ENCODE results near the gene DPYD.
"Not testable (repeated sequence)": the region's sequence is repeated elsewhere in the genome, so short reads cannot be mapped to it uniquely, and the experiment has no call there.

Gene DPYD

GRCh38 chr1:97378596-97378995, 542.2 kb downstream of the DPYD start:
- Mint-ChIP-seq H3K4me1 (no peaks in the 10 kb centered on the region), H3K27me3 (no peaks in the 10 kb centered on the region), H3K9me3 (no peaks in the 10 kb centered on the region), H3K4me3 (no peak overlapping the region), H3K36me3 (no peaks in the 10 kb centered on the region), H3K27ac (no peak overlapping the region)
- DNase-seq (ENCODE audit: low spot score in 2 of 2) (no peak), ATAC-seq (ENCODE audit: low read depth) (no peak)

- Mint-ChIP-seq H3K4me1 (no peaks in the 10 kb centered on the region), H3K27ac (no peak overlapping the region)
- no peak for DNase-seq (ENCODE audit: low spot score in 2 of 2)
Measured at GRCh38 chr1:97377432-97378034, 543.3 kb downstream of the DPYD start.

GRCh38 chr1:97373000-97373399, 547.8 kb downstream of the DPYD start:
- peaks cover 2% of the 10 kb centered on the region for H3K36me3 Mint-ChIP-seq
- no peak overlapping the region for H3K4me3 Mint-ChIP-seq
- no peak overlapping the region for H3K27ac Mint-ChIP-seq
- no peak for ATAC-seq (ENCODE audit: low read depth)
- DNase-seq (ENCODE audit: low spot score in 2 of 2): no peak
- H3K27me3 Mint-ChIP-seq: no peaks in the 10 kb centered on the region
- H3K4me1 Mint-ChIP-seq: no peaks in the 10 kb centered on the region
- H3K9me3 Mint-ChIP-seq: no peaks in the 10 kb centered on the region

More at GRCh38 chr1:97377432-97378034, 543.3 kb downstream of the DPYD start:
- no peaks in the 10 kb centered on the region for H3K36me3 Mint-ChIP-seq
- no peak overlapping the region for H3K4me3 Mint-ChIP-seq
- no peaks in the 10 kb centered on the region for H3K27me3 Mint-ChIP-seq
- no peaks in the 10 kb centered on the region for H3K9me3 Mint-ChIP-seq
- ATAC-seq (ENCODE audit: low read depth): no peak

- ATAC-seq (ENCODE audit: low read depth) (no peak), DNase-seq (ENCODE audit: low spot score in 2 of 2) (no peak)
- Mint-ChIP-seq H3K27me3 (no peaks in the 10 kb centered on the region), H3K36me3 (peaks cover 2% of the 10 kb centered on the region), H3K4me1 (no peaks in the 10 kb centered on the region), H3K9me3 (no peaks in the 10 kb centered on the region), H3K4me3 (no peak overlapping the region), H3K27ac (no peak overlapping the region)
Measured at GRCh38 chr1:97372531-97372930, 548.3 kb downstream of the DPYD start.

GRCh38 chr1:97368296-97368695, 552.5 kb downstream of the DPYD start:
- Mint-ChIP-seq H3K27me3 (no peaks in the 10 kb centered on the region), H3K4me3 (no peak overlapping the region), H3K36me3 (peaks cover 2% of the 10 kb centered on the region), H3K27ac (no peak overlapping the region), H3K9me3 (no peaks in the 10 kb centered on the region), H3K4me1 (no peaks in the 10 kb centered on the region)
- no peak for ATAC-seq (ENCODE audit: low read depth)
- DNase-seq (ENCODE audit: low spot score in 2 of 2): no peak

GRCh38 chr1:97366984-97367383, 553.9 kb downstream of the DPYD start:
- DNase-seq (ENCODE audit: low spot score in 2 of 2): no peak
- H3K4me1 Mint-ChIP-seq: no peaks in the 10 kb centered on the region
- peaks cover 2% of the 10 kb centered on the region for H3K36me3 Mint-ChIP-seq
- no peak overlapping the region for H3K4me3 Mint-ChIP-seq
- no peak overlapping the region for H3K27ac Mint-ChIP-seq
- no peak for ATAC-seq (ENCODE audit: low read depth)
- H3K9me3 Mint-ChIP-seq: no peaks in the 10 kb centered on the region
- H3K27me3 Mint-ChIP-seq: no peaks in the 10 kb centered on the region

GRCh38 chr1:97365026-97365425, 555.8 kb downstream of the DPYD start:
- H3K36me3 Mint-ChIP-seq: peaks cover 4% of the 10 kb centered on the region
- peaks cover 1% of the 10 kb centered on the region for H3K9me3 Mint-ChIP-seq
- H3K4me1 Mint-ChIP-seq: no peaks in the 10 kb centered on the region
- H3K27ac Mint-ChIP-seq: no peak overlapping the region
- H3K27me3 Mint-ChIP-seq: no peaks in the 10 kb centered on the region
- DNase-seq (ENCODE audit: low spot score in 2 of 2) (no peak), ATAC-seq (ENCODE audit: low read depth) (no peak)
- H3K4me3 Mint-ChIP-seq: no peak overlapping the region

GRCh38 chr1:97364086-97364485, 556.7 kb downstream of the DPYD start:
- H3K27me3 Mint-ChIP-seq: no peaks in the 10 kb centered on the region
- DNase-seq (ENCODE audit: low spot score in 2 of 2): no peak
- peaks cover 3% of the 10 kb centered on the region for H3K36me3 Mint-ChIP-seq
- ATAC-seq (ENCODE audit: low read depth): no peak
- peaks cover 1% of the 10 kb centered on the region for H3K9me3 Mint-ChIP-seq
- H3K4me1 Mint-ChIP-seq: no peaks in the 10 kb centered on the region
- no peak overlapping the region for H3K4me3 Mint-ChIP-seq
- H3K27ac Mint-ChIP-seq: no peak overlapping the region

- H3K4me1 Mint-ChIP-seq: no peaks in the 10 kb centered on the region
- peaks cover 6% of the 10 kb centered on the region for H3K9me3 Mint-ChIP-seq
- H3K4me3 Mint-ChIP-seq: no peak overlapping the region
- DNase-seq (ENCODE audit: low spot score in 2 of 2) (no peak), ATAC-seq (ENCODE audit: low read depth) (no peak)
- H3K27ac Mint-ChIP-seq: no peak overlapping the region
- no peaks in the 10 kb centered on the region for H3K27me3 Mint-ChIP-seq
- H3K36me3 Mint-ChIP-seq: peaks cover 6% of the 10 kb centered on the region
Measured at GRCh38 chr1:97356309-97356708, 564.5 kb downstream of the DPYD start.

- DNase-seq (ENCODE audit: low spot score in 2 of 2): no peak
- no peak overlapping the region for H3K27ac Mint-ChIP-seq
- no peaks in the 10 kb centered on the region for H3K4me1 Mint-ChIP-seq
- peaks cover 5% of the 10 kb centered on the region for H3K9me3 Mint-ChIP-seq
- H3K4me3 Mint-ChIP-seq: no peak overlapping the region
- H3K36me3 Mint-ChIP-seq: no peaks in the 10 kb centered on the region
- ATAC-seq (ENCODE audit: low read depth): no peak
- no peaks in the 10 kb centered on the region for H3K27me3 Mint-ChIP-seq
Measured at GRCh38 chr1:97352936-97353382, 567.9 kb downstream of the DPYD start.

- ATAC-seq (ENCODE audit: low read depth) (no peak), DNase-seq (ENCODE audit: low spot score in 2 of 2) (no peak)
- Mint-ChIP-seq H3K4me1 (no peaks in the 10 kb centered on the region), H3K4me3 (no peak overlapping the region), H3K9me3 (peaks cover 5% of the 10 kb centered on the region), H3K36me3 (no peaks in the 10 kb centered on the region), H3K27ac (no peak overlapping the region), H3K27me3 (no peaks in the 10 kb centered on the region)
Measured at GRCh38 chr1:97351846-97352245, 569.0 kb downstream of the DPYD start.

- H3K36me3 Mint-ChIP-seq: no peaks in the 10 kb centered on the region
- H3K4me1 Mint-ChIP-seq: no peaks in the 10 kb centered on the region
- H3K27ac Mint-ChIP-seq: no peak overlapping the region
- ATAC-seq (ENCODE audit: low read depth) (no peak), DNase-seq (ENCODE audit: low spot score in 2 of 2) (no peak)
- no peak overlapping the region for H3K4me3 Mint-ChIP-seq
- H3K27me3 Mint-ChIP-seq: no peaks in the 10 kb centered on the region
- H3K9me3 Mint-ChIP-seq: peaks cover 5% of the 10 kb centered on the region
Measured at GRCh38 chr1:97350662-97351061, 570.2 kb downstream of the DPYD start.

GRCh38 chr1:97350241-97350640, 570.6 kb downstream of the DPYD start:
- no peaks in the 10 kb centered on the region for H3K27me3 Mint-ChIP-seq
- no peak overlapping the region for H3K4me3 Mint-ChIP-seq
- no peak for ATAC-seq (ENCODE audit: low read depth)
- no peak overlapping the region for H3K27ac Mint-ChIP-seq
- H3K9me3 Mint-ChIP-seq: peaks cover 3% of the 10 kb centered on the region
- H3K36me3 Mint-ChIP-seq: no peaks in the 10 kb centered on the region
- no peak for DNase-seq (ENCODE audit: low spot score in 2 of 2)
- no peaks in the 10 kb centered on the region for H3K4me1 Mint-ChIP-seq

GRCh38 chr1:97349794-97350193, 571.0 kb downstream of the DPYD start:
- not testable (repeated sequence) for H3K27me3 Mint-ChIP-seq; ATAC-seq (ENCODE audit: low read depth); H3K36me3 Mint-ChIP-seq; H3K27ac Mint-ChIP-seq; H3K4me1 Mint-ChIP-seq; H3K4me3 Mint-ChIP-seq; DNase-seq (ENCODE audit: low spot score in 2 of 2); H3K9me3 Mint-ChIP-seq

- no peaks in the 10 kb centered on the region for H3K27me3 Mint-ChIP-seq
- H3K4me1 Mint-ChIP-seq: no peaks in the 10 kb centered on the region
- peaks cover 3% of the 10 kb centered on the region for H3K9me3 Mint-ChIP-seq
- DNase-seq (ENCODE audit: low spot score in 2 of 2) (no peak), ATAC-seq (ENCODE audit: low read depth) (no peak)
- no peak overlapping the region for H3K27ac Mint-ChIP-seq
- H3K4me3 Mint-ChIP-seq: no peak overlapping the region
- no peaks in the 10 kb centered on the region for H3K36me3 Mint-ChIP-seq
Measured at GRCh38 chr1:97348599-97349265, 572.1 kb downstream of the DPYD start.
